Mucosa of rectum (tissue), 2 donors: Measurements from ENCODE around the gene ZNF687.

Source experiments
- H3K27ac ChIP-seq, 2 donors: one replicate each; pipeline ENCODE4 v1.7.0; 2013; ENCODE audit warnings: inconsistent platforms in 2 of 2, low read depth in 2 of 2, low read length in 2 of 2
- H3K27me3 ChIP-seq, 2 donors: one replicate each; pipeline ENCODE4 v1.7.0; 2013; ENCODE audit warnings: low read length in 2 of 2; ENCODE audit not compliant: control insufficient read depth in 2 of 2, insufficient read depth in 2 of 2
- H3K36me3 ChIP-seq, 2 donors: one replicate each; pipeline ENCODE4 v1.7.0; 2013; ENCODE audit warnings: low read length in 2 of 2; ENCODE audit not compliant: control insufficient read depth in 2 of 2, insufficient read depth in 2 of 2
- H3K4me1 ChIP-seq, 2 donors: one replicate each; pipeline ENCODE4 v1.7.0; 2013; ENCODE audit warnings: low read length in 2 of 2, mild to moderate bottlenecking in 1 of 2; ENCODE audit not compliant: control insufficient read depth in 2 of 2, insufficient read depth in 2 of 2
- H3K4me3 ChIP-seq, 2 donors: one replicate each; pipeline ENCODE4 v1.7.0; 2013; ENCODE audit warnings: low read length in 2 of 2
- H3K9ac ChIP-seq, 2 donors: one replicate each; pipeline ENCODE4 v1.7.0; 2013; ENCODE audit warnings: low read length in 2 of 2, low read depth in 1 of 2, mild to moderate bottlenecking in 1 of 2
- H3K9me3 ChIP-seq, 2 donors: one replicate each; pipeline ENCODE4 v1.7.0; 2013; ENCODE audit warnings: low read length in 2 of 2; ENCODE audit not compliant: control insufficient read depth in 2 of 2
- donor health status: healthy.
- donor health status: Normal muscosa, but diverticular disease.

Gene ZNF687

GRCh38 chr1:151327903-151328674 is 46.0 kb downstream of the ZNF687 start:
- Histone ChIP-seq H3K27ac (peak overlapping the region; percentile 77 to 79), H3K4me3 (peak overlapping the region; percentile 78 to 86), H3K4me1 (peaks cover 12 to 18% of the 10 kb centered on the region in 2 donors), H3K36me3 (peaks cover 8 to 13% of the 10 kb centered on the region in 2 donors), H3K9ac (peak overlapping the region; percentile 69 to 80), H3K27me3 (no peaks in the 10 kb centered on the region), H3K9me3 (no peaks in the 10 kb centered on the region)

GRCh38 chr1:151334822-151335221 is 52.7 kb downstream of the ZNF687 start:
- Histone ChIP-seq H3K36me3 (no peaks in the 10 kb centered on the region), H3K9me3 (no peaks in the 10 kb centered on the region), H3K4me1 (no peaks in the 10 kb centered on the region), H3K27me3 (no peaks in the 10 kb centered on the region), H3K9ac (no peak overlapping the region), H3K27ac (no peak overlapping the region), H3K4me3 (no peak overlapping the region)

- H3K27me3 ChIP-seq = no peaks in the 10 kb centered on the region
- H3K9ac ChIP-seq = no peak overlapping the region
- no peaks in the 10 kb centered on the region for H3K36me3 ChIP-seq
- H3K9me3 ChIP-seq = no peaks in the 10 kb centered on the region
- peaks cover 0 to 3% of the 10 kb centered on the region in 2 donors for H3K4me1 ChIP-seq
- H3K27ac ChIP-seq = no peak overlapping the region
- no peak overlapping the region for H3K4me3 ChIP-seq
Observed at GRCh38 chr1:151336556-151336955, 54.5 kb downstream of the ZNF687 start.

GRCh38 chr1:151340870-151341754 is 59.0 kb downstream of the ZNF687 start:
- no peak overlapping the region for H3K27ac ChIP-seq
- no peaks in the 10 kb centered on the region for H3K27me3 ChIP-seq
- H3K9ac ChIP-seq = no peak overlapping the region
- H3K9me3 ChIP-seq = no peaks in the 10 kb centered on the region
- peaks cover 24 to 29% of the 10 kb centered on the region in 2 donors for H3K36me3 ChIP-seq
- H3K4me1 ChIP-seq = peaks cover 4 to 6% of the 10 kb centered on the region in 2 donors
- H3K4me3 ChIP-seq = no peak overlapping the region
